ENCODE results near the gene ARIH2.
"Not testable (repeated sequence)": the region's sequence is repeated elsewhere in the genome, so short reads cannot be mapped to it uniquely, and the experiment has no call there.

ARIH2 gene

GRCh38 chr3:48918388-48919214 lies at the start of gene ARIH2:
TSS of gene ARIH2 (plus strand) at chr3:48918842. CDS start at chr3:48927559, 8,717 bp downstream.
- peak; percentile 78 for DNase-seq (ENCODE audit: low read depth)

DNA sequence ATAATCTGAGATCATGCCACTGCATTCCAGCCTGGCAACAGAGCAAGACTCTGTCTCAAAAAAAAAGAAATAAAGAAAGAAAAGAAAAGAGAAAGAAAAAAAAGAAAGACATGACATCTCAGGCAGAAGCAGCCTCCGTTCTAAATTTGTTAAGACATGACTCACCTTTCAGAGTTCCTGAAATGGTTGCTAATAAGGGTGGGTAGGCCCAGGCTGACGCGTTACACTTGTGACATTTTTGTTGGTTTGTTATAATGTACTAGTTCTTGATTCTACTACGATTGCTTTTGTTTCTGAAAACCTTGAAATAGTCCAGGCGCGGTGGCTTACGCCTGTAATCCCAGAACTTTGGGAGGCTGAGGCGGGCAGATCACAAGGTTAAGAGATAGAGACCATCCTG lies 41.0 kb upstream of the ARIH2 start:
- DNase-seq (ENCODE audit: low read depth): no peak

GRCh38 chr3:48879307-48879993 lies 39.2 kb upstream of the ARIH2 start:
- DNase-seq (ENCODE audit: low read depth): no peak

- DNase-seq (ENCODE audit: low read depth): no peak
Observed at GRCh38 chr3:48879994-48880377, 38.7 kb upstream of the ARIH2 start.

DNA sequence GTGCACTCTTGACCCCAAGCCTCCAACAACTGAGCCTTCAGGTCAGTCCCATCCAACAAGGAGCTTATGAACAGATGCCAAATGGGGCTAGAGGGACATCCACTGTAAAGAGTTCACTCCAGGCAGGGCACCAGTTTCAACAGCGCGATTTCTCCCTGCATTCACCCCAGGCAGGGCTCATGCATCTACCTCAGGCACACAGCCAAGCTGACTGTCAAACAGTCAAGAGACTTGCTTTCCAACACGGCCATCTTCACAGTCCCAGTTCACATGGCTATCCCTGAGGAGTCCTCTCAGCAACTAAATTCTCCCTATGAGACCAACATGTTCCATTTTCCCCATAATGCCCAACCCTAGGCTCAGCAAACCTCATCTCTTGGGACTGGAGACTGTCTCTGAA lies 37.6 kb upstream of the ARIH2 start:
- DNase-seq (ENCODE audit: low read depth): no peak

DNA sequence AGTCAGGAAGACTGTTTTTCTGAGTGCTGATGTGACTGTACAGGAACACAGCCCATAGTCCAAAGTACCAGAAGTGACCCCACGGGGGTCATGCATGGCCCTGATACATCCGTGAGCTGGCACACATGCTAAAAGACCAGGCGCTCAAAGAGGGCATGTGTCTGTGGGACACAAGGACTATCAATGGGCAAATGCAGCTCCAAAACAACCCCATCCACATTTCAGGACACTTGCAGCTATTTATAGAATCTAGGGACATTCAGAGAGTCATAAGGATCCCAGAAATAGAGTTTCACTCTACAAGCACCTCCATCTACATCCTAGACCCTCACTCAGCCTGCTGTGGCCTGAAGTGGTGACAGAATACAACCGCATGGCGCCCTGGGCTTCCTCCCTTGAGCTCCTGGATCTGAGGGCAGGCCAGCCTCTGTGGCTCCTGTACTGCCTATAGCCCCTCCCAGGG lies 37.0 kb upstream of the ARIH2 start:
- DNase-seq (ENCODE audit: low read depth): no peak

DNA sequence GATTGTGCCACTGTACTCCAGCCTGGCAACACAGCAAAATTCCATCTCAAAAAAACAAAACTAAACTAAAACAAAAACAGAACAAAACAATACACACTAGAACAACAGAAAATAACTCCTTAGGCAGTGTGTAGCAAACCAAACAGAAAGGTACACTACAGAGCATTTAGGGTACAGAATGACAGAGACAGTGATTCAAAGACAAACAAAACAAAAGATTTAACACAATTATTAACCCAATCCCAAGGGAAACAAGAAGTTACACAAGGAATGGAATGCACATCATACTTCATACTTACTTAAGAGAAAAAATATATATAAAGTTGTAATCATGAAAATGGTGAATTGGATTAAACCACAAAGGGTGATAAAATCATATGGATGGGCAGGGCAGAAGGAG lies 32.9 kb upstream of the ARIH2 start:
- no peak for DNase-seq (ENCODE audit: low read depth)

GRCh38 chr3:48891606-48892005 lies 27.0 kb upstream of the ARIH2 start:
- no peak for DNase-seq (ENCODE audit: low read depth)

DNA sequence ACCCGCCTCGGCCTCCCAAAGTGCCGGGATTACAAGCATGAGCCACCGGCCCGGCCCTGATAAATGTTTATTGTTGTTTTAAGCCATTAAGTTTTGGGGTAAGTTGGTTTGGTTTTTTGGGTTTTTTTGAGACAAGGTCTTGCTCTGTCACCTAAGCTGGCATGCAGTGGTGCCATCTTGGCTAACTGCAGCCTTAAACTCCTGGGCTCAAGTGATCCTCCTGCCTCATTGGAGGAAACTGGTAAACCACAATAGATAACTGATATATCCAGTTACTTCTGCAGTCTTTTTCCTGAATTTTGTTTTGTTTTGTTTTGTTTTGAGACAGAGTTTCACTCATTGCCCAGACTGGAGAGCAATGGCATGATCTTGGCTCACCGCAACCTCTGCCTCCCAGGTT lies 24.1 kb upstream of the ARIH2 start:
- no peak for DNase-seq (ENCODE audit: low read depth)

DNA sequence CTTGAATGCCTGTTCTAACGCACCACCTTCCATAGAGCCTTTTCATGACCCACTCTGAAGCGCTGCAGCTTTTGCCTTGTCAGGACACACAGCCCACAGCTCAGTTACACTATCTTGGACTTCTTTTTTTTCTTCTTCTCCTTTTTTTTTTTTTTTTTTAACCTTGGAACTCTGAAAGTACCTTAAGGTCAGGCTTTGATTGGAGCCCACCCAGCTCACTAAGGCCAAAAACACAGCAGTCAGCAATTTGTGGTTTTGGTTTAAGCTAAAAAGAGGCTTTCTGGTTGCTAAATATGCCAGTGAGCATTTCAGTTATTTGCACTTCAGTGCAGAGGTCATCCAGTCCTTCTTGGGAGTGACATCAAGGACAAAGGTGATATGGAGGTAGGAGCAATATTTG lies 21.7 kb upstream of the ARIH2 start:
- DNase-seq (ENCODE audit: low read depth): no peak

DNA sequence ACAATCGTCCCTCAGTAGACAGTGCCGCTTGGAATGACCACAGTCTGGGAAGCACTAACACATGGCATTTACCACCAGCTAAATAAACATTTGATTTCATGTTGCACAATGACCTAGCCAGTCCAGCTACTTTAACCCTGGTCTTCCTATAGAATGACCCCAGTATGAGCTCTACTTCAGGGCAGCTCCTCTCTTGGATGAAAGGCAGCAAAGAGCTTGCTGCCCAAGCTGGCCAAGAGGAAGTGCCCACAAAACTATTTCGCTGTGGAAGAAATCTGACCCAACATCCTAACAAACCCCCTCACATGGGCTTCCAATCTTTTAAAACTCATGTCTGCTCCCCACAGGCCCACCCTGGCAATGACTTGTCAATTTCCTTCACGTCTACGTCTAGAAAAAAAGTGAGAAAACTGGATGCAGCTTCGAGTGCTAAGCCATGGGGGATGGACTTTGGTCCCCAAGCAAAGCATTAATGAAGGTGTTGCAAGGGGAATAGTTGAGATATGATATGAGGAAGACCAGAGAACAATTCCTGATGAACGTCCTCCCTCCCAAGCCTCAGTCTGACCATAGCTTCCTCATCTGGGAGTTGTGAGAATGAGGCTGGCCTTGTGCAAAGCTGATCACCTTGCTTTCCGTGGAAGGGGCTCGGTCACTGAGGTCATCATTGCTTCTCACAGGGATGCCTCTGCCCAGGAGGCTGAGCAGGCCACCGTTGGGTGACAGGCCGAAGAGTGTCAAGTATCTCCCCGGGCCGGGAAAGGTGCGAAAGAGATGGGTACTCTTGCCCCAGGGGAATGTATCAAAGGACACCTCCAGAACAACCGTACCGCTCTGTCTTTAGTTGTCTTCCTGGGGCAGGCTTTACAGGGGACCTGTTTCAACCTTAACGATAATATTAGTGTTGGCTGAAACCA lies 20.9 kb upstream of the ARIH2 start:
- no peak for DNase-seq (ENCODE audit: low read depth)

DNA sequence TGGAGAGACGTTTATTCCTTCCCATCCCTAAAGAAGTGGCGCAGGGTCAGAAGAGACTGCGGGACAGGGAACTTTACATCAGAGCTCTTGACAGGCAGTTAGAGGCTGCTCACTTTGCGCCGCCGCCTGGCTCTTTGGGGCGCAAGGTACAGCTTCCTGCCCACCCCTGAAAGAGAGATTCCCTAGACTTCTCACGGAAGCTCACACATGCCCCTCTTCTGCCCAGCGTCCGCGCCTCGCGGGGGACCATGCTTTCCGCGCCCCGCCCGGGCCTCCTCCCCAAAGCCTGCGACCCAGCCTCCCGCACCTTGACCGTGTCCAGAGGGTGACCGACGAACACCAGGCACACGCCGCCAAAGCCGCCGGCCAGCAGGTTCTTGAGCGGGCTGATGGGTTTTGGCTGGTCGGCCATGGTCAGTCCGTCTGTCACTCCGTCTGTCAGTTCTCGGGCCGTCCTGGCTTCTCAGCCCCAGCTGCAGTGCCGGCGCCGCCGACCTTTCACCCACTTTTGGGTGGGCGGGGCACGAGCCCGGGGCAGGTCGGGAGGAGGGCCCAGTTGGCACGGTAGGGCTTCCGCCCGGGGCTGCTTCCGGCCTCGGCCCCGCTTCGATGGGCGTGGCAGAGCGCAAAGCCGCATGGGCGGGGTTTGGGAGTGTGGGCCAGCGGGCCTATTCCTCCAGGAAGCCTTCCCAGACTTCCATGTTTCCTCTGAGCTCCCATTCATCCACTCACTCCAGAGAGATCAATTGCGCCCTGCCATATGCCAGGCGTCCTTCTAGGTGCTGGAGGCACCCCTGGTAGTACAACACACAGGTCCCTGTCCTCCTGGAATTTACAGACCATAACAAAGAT lies 20.0 kb upstream of the ARIH2 start, which contains the start of gene SLC25A20:
Gene SLC25A20 (minus strand): TSS at position 500 of the 852 bp plus-strand sequence. CDS start 88 bp downstream, at position 412.
- peak; percentile 75 for DNase-seq (ENCODE audit: low read depth)

DNA sequence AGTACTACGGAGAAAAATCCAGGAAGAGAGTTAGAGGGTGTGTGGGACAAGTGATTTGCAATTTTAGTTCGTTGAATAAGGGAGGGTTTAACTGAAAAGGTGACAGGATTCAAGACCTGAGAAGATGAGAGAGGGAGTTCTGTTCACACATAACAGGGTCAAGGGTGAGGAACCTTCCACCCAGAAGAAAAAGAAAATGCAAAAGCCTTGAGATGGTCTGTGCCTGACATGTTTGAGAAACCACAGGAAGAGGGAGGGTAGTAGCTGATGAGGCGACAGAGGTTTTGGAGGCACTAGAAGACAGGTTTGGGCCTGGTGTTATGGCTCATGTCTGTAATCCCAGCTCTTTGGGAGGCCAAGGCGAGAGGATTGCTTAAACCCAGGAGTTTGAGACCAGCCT lies 19.4 kb upstream of the ARIH2 start:
- DNase-seq (ENCODE audit: low read depth): no peak

GRCh38 chr3:48907026-48907425 lies 11.6 kb upstream of the ARIH2 start:
- not testable (repeated sequence) for DNase-seq (ENCODE audit: low read depth)

- DNase-seq (ENCODE audit: low read depth): no peak
Observed at GRCh38 chr3:48915296-48915695, 3.3 kb upstream of the ARIH2 start.

DNA sequence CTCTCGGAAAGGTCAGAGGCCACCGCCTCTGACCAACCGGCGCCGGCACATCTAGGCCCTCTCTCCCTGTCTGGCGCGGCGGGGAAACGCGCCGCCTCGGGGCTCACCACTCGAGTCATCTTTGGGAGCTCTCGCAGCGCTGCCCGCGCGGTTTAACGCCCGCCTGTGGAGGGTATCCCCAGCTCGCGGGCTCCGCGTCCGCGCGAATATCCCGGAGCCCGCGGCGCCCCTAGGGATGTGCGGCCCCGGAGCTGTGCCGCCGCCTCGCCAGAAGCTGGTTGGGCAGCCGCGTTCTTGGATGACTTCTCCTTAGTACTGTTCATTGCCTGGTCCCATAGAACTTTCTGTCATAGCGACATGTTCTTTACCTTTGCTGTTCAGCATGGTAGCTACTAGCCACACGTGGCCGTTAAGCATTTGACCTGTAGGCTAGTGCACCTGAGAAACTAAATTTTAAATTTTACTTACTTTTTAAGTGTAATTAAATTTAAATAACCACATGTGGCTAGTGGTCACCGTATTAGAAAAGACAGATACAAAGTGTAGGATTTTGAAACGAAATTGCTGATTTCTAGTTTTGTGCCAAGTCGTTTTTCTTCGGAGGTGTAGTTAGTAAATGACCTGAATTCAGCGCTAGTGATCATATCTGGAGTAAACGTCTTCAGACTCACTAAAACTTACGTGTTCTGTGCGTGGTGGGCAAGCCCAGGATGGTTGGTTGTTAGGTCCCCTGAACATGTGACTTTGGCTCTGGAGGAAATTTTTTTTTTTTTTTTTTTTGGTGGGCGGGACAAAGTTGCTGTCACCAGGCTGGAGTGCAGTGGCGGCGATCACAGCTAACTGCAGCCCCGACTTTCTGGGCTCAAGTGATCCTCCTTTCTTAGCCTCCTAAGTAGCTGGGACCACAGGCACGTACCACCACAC lies 835 bp downstream of the ARIH2 start:
- DNase-seq (ENCODE audit: low read depth): peak; percentile 26

DNA sequence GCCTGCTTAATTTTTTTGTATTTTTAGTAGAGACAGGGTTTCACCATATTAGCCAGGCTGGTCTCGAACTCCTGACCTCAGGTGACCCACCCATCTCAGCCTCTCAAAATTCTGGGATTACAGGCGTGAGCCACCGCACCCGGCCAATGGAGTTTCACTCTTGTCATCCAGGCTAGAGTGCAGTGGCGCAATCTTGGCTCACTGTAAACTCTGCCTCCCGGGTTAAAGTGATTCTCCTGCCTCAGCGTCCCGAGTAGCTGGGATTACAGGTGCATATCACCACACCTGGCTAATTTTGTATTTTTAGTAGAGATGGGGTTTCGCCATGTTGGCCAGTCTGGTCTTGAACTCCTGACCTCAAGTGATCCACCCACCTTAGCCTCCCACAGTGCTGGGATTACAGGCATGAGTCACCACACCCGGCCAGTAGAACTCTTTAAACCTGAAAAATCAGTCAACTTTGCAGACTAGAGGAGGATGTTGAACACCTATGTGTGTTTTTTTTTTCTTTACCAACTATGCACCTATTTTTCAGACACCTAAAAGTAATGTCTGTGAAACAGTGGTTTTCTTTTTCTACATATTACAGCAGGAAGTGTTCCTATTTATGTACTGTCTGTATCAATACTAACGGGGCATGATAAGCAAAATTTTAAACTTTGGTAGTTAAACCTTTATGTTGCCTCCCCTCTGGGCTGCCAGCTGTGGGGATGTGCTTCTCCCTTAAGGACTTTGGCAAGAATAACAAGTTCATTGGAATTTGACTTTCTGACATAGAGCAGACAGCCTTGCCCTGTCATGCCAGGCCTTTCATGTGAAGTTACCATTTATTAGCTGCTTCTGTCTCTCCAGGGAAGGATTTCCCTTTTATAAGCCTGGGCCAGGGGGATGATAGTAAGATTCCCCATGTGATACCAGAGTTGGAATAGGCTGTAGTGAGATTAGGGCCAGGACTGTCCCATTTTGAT lies 8.1 kb downstream of the ARIH2 start:
- DNase-seq (ENCODE audit: low read depth): no peak

DNA sequence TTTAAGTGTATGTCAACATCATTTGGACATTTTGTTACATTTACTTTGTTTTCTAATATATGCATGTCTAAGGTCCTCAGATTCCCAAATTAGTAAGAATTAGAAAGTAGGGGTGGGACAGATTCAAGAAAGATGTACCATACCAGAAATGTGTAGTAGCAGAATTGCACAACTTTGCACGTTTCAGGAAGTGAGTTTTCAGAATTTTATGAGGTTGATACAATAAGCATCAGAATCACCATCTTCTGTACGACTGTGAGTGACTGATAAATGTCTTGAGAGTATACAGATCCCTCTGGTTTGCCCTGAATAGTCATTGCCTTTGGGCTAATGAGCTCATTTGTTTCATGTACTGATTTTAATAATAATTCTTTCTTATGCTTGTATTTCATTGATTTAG lies 9.3 kb downstream of the ARIH2 start:
- DNase-seq (ENCODE audit: low read depth): no peak

GRCh38 chr3:48928679-48929078 lies 10.0 kb downstream of the ARIH2 start:
- DNase-seq (ENCODE audit: low read depth): no peak

Data from stimulated activated CD8-positive, alpha-beta memory T cell treated with anti-CD3 and anti-CD28 coated beads, Interleukin-7, amount 100 ng/mL, for 24 hours (primary cell).